Measurements from ENCODE around the gene TASP1. TPM values are rescaled to one million over a fixed set of nuclear protein-coding genes. Genes with fewer than 3 reads are reported as not detected.

Gene TASP1
- total RNA-seq, 1 donor from 2014 or later: 4.8 TPM

GRCh38 chr20:13457487-13457886 lies 181.2 kb downstream of the TASP1 start:
- no peak overlapping the region for H3K4me3 ChIP-seq (ENCODE audit: low read depth, low read length)
- DNase-seq (ENCODE audit: low read depth): no peak
- TF ChIP-seq, protein P1, sequence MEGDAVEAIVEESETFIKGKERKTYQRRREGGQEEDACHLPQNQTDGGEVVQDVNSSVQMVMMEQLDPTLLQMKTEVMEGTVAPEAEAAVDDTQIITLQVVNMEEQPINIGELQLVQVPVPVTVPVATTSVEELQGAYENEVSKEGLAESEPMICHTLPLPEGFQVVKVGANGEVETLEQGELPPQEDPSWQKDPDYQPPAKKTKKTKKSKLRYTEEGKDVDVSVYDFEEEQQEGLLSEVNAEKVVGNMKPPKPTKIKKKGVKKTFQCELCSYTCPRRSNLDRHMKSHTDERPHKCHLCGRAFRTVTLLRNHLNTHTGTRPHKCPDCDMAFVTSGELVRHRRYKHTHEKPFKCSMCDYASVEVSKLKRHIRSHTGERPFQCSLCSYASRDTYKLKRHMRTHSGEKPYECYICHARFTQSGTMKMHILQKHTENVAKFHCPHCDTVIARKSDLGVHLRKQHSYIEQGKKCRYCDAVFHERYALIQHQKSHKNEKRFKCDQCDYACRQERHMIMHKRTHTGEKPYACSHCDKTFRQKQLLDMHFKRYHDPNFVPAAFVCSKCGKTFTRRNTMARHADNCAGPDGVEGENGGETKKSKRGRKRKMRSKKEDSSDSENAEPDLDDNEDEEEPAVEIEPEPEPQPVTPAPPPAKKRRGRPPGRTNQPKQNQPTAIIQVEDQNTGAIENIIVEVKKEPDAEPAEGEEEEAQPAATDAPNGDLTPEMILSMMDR (conservative IDR thresholded peaks at IDR 0.05; ENCODE audit: low read depth, low read length): no peak

- TF ChIP-seq, protein P1 (conservative IDR thresholded peaks at IDR 0.05; ENCODE audit: low read depth, low read length): no peak
- no peak for DNase-seq (ENCODE audit: low read depth)
- H3K4me3 ChIP-seq (ENCODE audit: low read depth, low read length): no peak overlapping the region
These were observed 183.0 kb downstream of the TASP1 start for GRCh38 chr20:13455713-13456112.

DNA sequence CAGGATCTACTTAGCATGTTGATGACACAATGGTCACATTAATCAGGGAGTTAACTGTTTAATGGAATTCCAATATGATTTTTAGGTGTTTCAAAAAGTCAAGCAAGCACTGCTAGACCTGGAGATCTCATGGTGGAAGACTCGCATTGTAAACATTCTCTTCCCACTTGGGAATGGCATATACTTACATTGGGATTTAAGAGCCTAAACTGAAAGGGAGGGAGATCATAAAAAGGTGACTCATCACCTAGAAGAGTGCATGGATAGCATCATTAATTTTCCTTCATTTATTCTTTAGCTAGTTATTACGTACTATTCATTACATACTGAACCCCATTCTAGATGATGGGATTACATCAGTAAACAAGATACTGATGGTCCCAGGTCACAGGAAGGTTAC lies 185.4 kb downstream of the TASP1 start:
- TF ChIP-seq, protein P1 (conservative IDR thresholded peaks at IDR 0.05; ENCODE audit: low read depth, low read length): no peak
- DNase-seq (ENCODE audit: low read depth): no peak
- no peak overlapping the region for H3K4me3 ChIP-seq (ENCODE audit: low read depth, low read length)

DNA sequence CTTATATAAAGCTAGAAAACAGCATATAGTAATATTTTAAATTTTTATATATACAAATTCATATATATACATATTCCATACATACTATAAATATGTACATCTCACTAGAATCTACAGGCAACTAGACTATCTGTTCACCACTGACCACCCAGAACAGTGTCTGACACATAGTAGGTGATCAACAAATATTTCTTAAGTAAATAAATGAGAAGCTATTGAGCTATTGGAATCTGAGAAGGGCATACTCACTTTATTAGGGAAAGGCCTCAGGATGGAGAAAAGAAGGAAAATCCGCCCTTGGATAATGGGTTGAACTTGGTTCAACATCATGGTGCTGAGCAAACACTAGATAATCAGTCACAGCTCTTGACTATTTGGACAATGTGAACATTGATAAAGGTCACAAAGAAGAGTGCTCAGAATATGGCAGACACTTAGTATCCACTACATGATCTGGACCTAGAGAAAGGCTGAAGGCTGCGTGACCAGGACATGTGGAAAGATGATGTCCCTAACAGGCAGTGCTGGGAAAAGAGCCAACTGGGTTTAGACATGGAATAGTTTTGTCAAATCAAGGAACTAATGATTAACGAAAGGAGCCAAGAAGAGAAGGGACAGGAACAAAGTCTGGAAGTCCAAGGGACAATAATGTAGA lies 186.1 kb downstream of the TASP1 start:
- DNase-seq (ENCODE audit: low read depth): no peak
- TF ChIP-seq, protein P1 (conservative IDR thresholded peaks at IDR 0.05; ENCODE audit: low read depth, low read length): no peak

DNA sequence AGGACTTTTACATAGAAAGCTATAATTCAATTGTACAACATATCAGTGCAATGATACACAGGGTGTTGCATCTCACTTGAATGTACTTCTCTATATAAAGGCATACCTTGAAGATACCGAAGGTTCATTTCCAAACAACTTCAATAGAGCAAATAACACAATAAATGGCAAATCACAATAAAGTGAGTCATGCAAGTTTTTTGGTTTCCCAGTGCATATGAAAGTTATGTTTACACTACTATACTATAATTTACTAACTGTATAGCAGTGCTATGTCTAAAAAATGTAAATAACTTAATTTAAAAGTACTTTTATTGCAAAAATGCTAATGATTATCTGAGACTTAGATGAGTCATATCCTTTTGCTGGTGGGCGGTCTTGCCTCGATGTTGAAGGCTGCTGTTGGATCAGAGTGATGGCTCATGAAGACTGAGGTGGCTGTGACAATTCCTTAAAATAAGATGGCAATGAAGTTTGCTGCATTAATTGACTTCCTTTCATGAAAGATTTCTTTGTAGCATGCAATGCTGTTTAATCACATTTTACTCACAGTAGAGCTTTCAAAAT lies 188.8 kb downstream of the TASP1 start:
- H3K4me3 ChIP-seq (ENCODE audit: low read depth, low read length): no peak overlapping the region
- TF ChIP-seq, protein P1 (conservative IDR thresholded peaks at IDR 0.05; ENCODE audit: low read depth, low read length): no peak
- DNase-seq (ENCODE audit: low read depth): no peak

More for the DNA sequence above, 186.1 kb downstream of the TASP1 start:
- no peak overlapping the region for H3K4me3 ChIP-seq (ENCODE audit: low read depth, low read length)

- no peak for DNase-seq (ENCODE audit: low read depth)
- TF ChIP-seq, protein P1 (conservative IDR thresholded peaks at IDR 0.05; ENCODE audit: low read depth, low read length): no peak
- H3K4me3 ChIP-seq (ENCODE audit: low read depth, low read length): no peak overlapping the region
These were observed 191.1 kb downstream of the TASP1 start for GRCh38 chr20:13447385-13448180.

Data from epithelial cell of proximal tubule (primary cell).